Coronary artery (tissue), 2 donors: ENCODE measurements around the gene PLB1.
A peak's percentile ranks its signal among the peaks of the same experiment; 100 is the strongest.

ENCODE experiments used
- DNase-seq: peaks from one replicate; pipeline ENCODE4 v3.0.0-alpha.2; 2017; ENCODE audit warnings: low spot score
- H3K27ac ChIP-seq, 2 donors: fragments of 200-600 bp; sonication (generic); one replicate each; pipeline ENCODE4 v1.5.1; 2016 to 2019
- H3K4me3 ChIP-seq: fragments of 200-600 bp; sonication (generic); 2 replicates; pipeline ENCODE4 v1.5.1; 2016; ENCODE audit warnings: mild to moderate bottlenecking, moderate library complexity
- CTCF ChIP-seq: fragments of 200-600 bp; sonication (generic); IDR thresholded peaks from one replicate; pipeline ENCODE4 v1.5.1; 2019; ENCODE audit warnings: antibody characterized with exemption

Gene PLB1

GRCh38 chr2:28642796-28643195 is 146.9 kb downstream of the PLB1 start:
- no peak for TF ChIP-seq CTCF
- DNase-seq: peak; percentile 55
- H3K4me3 ChIP-seq: no peak overlapping the region
- H3K27ac ChIP-seq: peak overlapping the region; percentile 74 to 86

GRCh38 chr2:28643327-28643726 is 147.5 kb downstream of the PLB1 start:
- DNase-seq: peak; percentile 70
- peak overlapping the region; percentile 74 to 86 for H3K27ac ChIP-seq
- H3K4me3 ChIP-seq: no peak overlapping the region
- no peak for TF ChIP-seq CTCF

- TF ChIP-seq CTCF: no peak
- H3K27ac ChIP-seq: peak overlapping the region; percentile 74 to 86
- DNase-seq: peak; percentile 81
- no peak overlapping the region for H3K4me3 ChIP-seq
Observed at GRCh38 chr2:28643911-28644334, 148.1 kb downstream of the PLB1 start.

DNA sequence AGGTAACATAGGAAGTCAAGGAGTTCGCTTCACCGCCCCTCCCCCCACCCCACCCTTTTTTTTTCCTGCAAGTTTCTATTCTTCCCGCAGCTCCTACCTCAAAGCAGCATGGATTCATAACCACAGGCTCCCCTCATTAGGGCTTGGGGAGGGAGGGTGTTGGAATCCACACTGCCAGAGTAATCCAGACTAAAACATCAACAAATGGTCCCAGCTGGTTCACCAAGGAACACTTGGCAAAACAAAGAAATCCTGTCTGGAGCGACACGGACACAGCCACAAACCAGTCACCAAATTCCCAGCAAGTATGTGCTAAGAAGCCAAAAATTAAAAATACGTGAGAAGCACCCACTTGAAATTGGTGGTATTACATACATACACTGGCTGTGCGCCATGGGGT is 148.9 kb downstream of the PLB1 start:
- Histone ChIP-seq H3K27ac (peak overlapping the region; percentile 74 to 86), H3K4me3 (no peak overlapping the region)
- TF ChIP-seq CTCF: no peak
- DNase-seq: peak; percentile 71

- Histone ChIP-seq H3K27ac (peak overlapping the region; percentile 74 to 86), H3K4me3 (no peak overlapping the region)
- no peak for TF ChIP-seq CTCF
- DNase-seq: peak; percentile 16
Observed at GRCh38 chr2:28645553-28645952, 149.7 kb downstream of the PLB1 start.

- TF ChIP-seq CTCF: no peak
- H3K4me3 ChIP-seq: no peak overlapping the region
- no peak for DNase-seq
- H3K27ac ChIP-seq: peak overlapping the region; percentile 74 to 83
Observed at GRCh38 chr2:28647682-28648081, 151.8 kb downstream of the PLB1 start.

DNA sequence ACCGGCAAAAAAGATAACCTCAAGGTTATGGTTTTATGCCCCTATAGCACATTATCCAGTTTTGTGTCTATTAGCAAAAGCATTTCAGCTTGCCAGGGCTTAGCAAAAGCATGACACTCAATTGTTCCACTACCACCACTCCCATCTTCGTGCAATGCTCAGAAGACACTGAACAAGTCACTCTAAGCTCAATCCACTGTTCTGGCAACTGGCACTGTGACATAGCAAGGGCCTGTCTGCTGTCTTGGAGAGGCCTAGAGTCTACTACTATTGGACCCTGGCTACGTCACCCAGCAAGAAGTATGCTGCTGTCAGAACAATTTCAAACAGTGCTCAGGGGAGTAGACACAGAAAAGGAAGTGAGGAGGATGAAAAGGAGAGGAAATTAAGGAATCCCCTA is 152.3 kb downstream of the PLB1 start:
- peak; percentile 81 for DNase-seq
- Histone ChIP-seq H3K4me3 (no peak overlapping the region), H3K27ac (peak overlapping the region; percentile 74 to 83)
- TF ChIP-seq CTCF: no peak
